ENCODE measurements around the gene PPP1R13B.
"Not testable (repeated sequence)": the region's sequence is repeated elsewhere in the genome, so short reads cannot be mapped to it uniquely, and the experiment has no call there.

PPP1R13B gene

GRCh38 chr14:103847451-103848174, at the start of gene PPP1R13B:
Gene PPP1R13B, minus strand, starts transcription at chr14:103847575. Its CDS starts 268 bp downstream, at chr14:103847307.
- DNase-seq: peak; percentile 50

- no peak for DNase-seq
Observed at GRCh38 chr14:103896578-103896977, 49.2 kb upstream of the PPP1R13B start.

- DNase-seq: no peak
Observed at GRCh38 chr14:103894723-103895059, 47.3 kb upstream of the PPP1R13B start.

- no peak for DNase-seq
Observed at GRCh38 chr14:103894034-103894722, 46.8 kb upstream of the PPP1R13B start.

GRCh38 chr14:103892247-103892646, 44.9 kb upstream of the PPP1R13B start:
- no peak for DNase-seq

- DNase-seq: no peak
Observed at GRCh38 chr14:103891667-103892215, 44.4 kb upstream of the PPP1R13B start.

GRCh38 chr14:103890821-103891666, 43.7 kb upstream of the PPP1R13B start:
- no peak for DNase-seq

GRCh38 chr14:103890052-103890371, 42.6 kb upstream of the PPP1R13B start:
- DNase-seq: no peak

GRCh38 chr14:103889313-103890051, 42.1 kb upstream of the PPP1R13B start:
- DNase-seq: no peak

GRCh38 chr14:103889002-103889312, 41.6 kb upstream of the PPP1R13B start:
- not testable (repeated sequence) for DNase-seq

- no peak for DNase-seq
Observed at GRCh38 chr14:103887557-103888115, 40.3 kb upstream of the PPP1R13B start.

GRCh38 chr14:103887170-103887501, 39.8 kb upstream of the PPP1R13B start:
- DNase-seq: no peak

GRCh38 chr14:103886304-103887169, 39.2 kb upstream of the PPP1R13B start:
- DNase-seq: no peak

GRCh38 chr14:103885509-103885932, 38.1 kb upstream of the PPP1R13B start:
- no peak for DNase-seq

- no peak for DNase-seq
Observed at GRCh38 chr14:103884854-103885253, 37.5 kb upstream of the PPP1R13B start.

- no peak for DNase-seq
Observed at GRCh38 chr14:103883263-103883523, 35.8 kb upstream of the PPP1R13B start.

- DNase-seq: no peak
Observed at GRCh38 chr14:103882503-103883262, 35.3 kb upstream of the PPP1R13B start.

GRCh38 chr14:103881268-103882201, 34.2 kb upstream of the PPP1R13B start:
- no peak for DNase-seq

- DNase-seq: no peak
Observed at GRCh38 chr14:103880348-103881267, 33.2 kb upstream of the PPP1R13B start.

All from cortex of kidney (tissue), 1 donor.